Liver (tissue), 3 donors: ENCODE measurements around the gene RAPGEF4.

Experiments
- FOXA1 ChIP-seq: IDR thresholded peaks from 2 replicates; pipeline ENCODE4 v1.6.1; 2016; ENCODE audit warnings: antibody characterized with exemption
- HNF4A ChIP-seq, 2 donors: conservative IDR thresholded peaks; 2 replicates each; pipeline ENCODE4 v1.6.1; 2016; ENCODE audit warnings: antibody characterized with exemption in 2 of 2, mild to moderate bottlenecking in 2 of 2
- HNF4G ChIP-seq: IDR thresholded peaks from 2 replicates; pipeline ENCODE4 v1.6.1; 2016; ENCODE audit warnings: antibody characterized with exemption
- MAX ChIP-seq: IDR thresholded peaks from 2 replicates; pipeline ENCODE4 v1.6.1; 2016; ENCODE audit warnings: antibody characterized with exemption
- RAD21 ChIP-seq, 2 donors: IDR thresholded peaks; 2 replicates each; pipeline ENCODE4 v1.6.1; 2016; ENCODE audit warnings: antibody characterized with exemption in 2 of 2, mild to moderate bottlenecking in 2 of 2
- RXRA ChIP-seq, 2 donors: IDR thresholded peaks; 2 replicates each; pipeline ENCODE4 v1.6.1; 2017 to 2018; ENCODE audit warnings: antibody characterized with exemption in 2 of 2, mild to moderate bottlenecking in 1 of 2
- SP1 ChIP-seq: IDR thresholded peaks from 2 replicates; pipeline ENCODE4 v1.6.1; 2018; ENCODE audit warnings: antibody characterized with exemption, mild to moderate bottlenecking
- TAF1 ChIP-seq: conservative IDR thresholded peaks from 2 replicates; pipeline ENCODE4 v1.6.1; 2016; ENCODE audit warnings: antibody characterized with exemption, mild to moderate bottlenecking
- YY1 ChIP-seq: IDR thresholded peaks from 2 replicates; pipeline ENCODE4 v1.6.1; 2016; ENCODE audit warnings: antibody characterized with exemption, mild to moderate bottlenecking
- TF ChIP-seq, protein P1 (sequence below): fragments of 150-350 bp; IDR thresholded peaks from 2 replicates; pipeline ENCODE4 v1.5.1; 2017; ENCODE audit warnings: improper control_type of control experiment, low read depth, low read length; ENCODE audit not compliant: missing input control
- donor health status: healthy.
- donor health status: healthy.

DNA sequence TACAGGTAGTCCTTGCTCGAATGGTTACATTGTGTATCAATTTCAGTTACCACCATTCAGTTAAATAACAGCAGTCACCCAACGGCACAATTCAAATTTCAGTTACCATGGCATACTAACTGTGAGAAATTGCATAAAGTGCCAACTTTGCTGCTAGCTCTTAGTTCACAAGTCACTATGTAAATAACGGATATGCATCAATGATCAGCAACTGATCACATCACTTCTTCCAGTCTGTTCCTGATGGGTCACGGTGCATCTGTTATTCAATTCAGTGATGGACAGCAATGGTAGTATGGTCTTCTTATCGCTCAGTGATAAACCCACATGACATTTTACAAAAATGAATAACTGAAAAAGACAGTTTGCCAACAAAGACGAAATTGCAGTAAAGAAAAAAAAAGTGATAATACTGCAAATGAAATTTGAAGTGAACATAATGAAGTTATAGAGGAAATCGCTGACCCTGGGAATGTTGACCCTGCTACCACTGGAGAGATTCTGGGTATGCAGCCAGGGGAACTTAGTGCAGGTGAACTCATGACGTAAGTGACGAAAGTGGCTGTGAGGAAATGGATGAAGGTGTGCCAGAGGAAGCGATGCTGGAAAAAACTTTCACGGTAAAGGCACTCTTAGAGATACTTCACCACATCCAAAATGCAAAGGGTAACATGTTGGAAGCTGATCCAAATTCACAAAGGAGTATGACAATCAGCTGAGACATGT is 25.9 kb upstream of the RAPGEF4 start:
- TF ChIP-seq HNF4A (conservative IDR thresholded peaks at IDR 0.05), result no peak
- TF ChIP-seq, protein P1, sequence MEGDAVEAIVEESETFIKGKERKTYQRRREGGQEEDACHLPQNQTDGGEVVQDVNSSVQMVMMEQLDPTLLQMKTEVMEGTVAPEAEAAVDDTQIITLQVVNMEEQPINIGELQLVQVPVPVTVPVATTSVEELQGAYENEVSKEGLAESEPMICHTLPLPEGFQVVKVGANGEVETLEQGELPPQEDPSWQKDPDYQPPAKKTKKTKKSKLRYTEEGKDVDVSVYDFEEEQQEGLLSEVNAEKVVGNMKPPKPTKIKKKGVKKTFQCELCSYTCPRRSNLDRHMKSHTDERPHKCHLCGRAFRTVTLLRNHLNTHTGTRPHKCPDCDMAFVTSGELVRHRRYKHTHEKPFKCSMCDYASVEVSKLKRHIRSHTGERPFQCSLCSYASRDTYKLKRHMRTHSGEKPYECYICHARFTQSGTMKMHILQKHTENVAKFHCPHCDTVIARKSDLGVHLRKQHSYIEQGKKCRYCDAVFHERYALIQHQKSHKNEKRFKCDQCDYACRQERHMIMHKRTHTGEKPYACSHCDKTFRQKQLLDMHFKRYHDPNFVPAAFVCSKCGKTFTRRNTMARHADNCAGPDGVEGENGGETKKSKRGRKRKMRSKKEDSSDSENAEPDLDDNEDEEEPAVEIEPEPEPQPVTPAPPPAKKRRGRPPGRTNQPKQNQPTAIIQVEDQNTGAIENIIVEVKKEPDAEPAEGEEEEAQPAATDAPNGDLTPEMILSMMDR, result no peak
- no peak for TF ChIP-seq HNF4G
- TF ChIP-seq YY1, result no peak
- TF ChIP-seq RXRA (IDR thresholded peaks at IDR 0.05), result no peak
- TF ChIP-seq RAD21 (IDR thresholded peaks at IDR 0.05), result no peak
- TF ChIP-seq FOXA1, result no peak
- no peak for TF ChIP-seq TAF1
- no peak for TF ChIP-seq SP1
- TF ChIP-seq MAX, result no peak
